K562 (cell line): ENCODE data around the gene VNN1. TPM values are rescaled to one million over a fixed set of nuclear protein-coding genes. Genes with fewer than 3 reads are reported as not detected.

Experiments used
- ATAC-seq: fragments of 200-7000 bp; cut with Tn5 transposase; 3 replicates; pipeline ENCODE4 v1.9.1; 2020; ENCODE audit warnings: moderate library complexity
- BruUV-seq: library from RNA; stranded (reverse); fragments of 400-500 nt; replicated peaks from 2 replicates; lab custom pipeline; 2021; lab: Mats Ljungman, UMichigan
- CTCF ChIA-PET: fragments of 300-600 bp; formaldehyde crosslinking; extraction: SDS; loops from one replicate; lab custom pipeline; 2021; ENCODE audit warnings: low intra/inter-chr PET ratio; lab: Yijun Ruan, JAX
- POLR2A ChIA-PET: fragments of 300-600, 350-650 bp; sonication (Branson Sonifier 250); formaldehyde crosslinking; extraction: SDS; loops from one replicate; lab custom pipeline; 2021; ENCODE audit warnings: antibody characterized with exemption, inconsistent platforms; lab: Yijun Ruan, JAX
- DNase-seq, 4 experiments: peaks; one replicate each; pipeline versions ENCODE4 v3.0.0 to v3.0.0-alpha.2; 2011 to 2018; ENCODE audit warnings: low spot score in 3 of 4, mixed read lengths in 3 of 4; ENCODE audit errors: extremely low read depth in 1 of 4
- FAIRE-seq: peaks from 2 replicates; lab custom pipeline; 2011; peaks lifted over from hg19 to GRCh38; lab: Jason Lieb, UNC
- H2AFZ ChIP-seq: 2 replicates; pipeline ENCODE4 v1.6.0; 2011; ENCODE audit warnings: low read depth, low read length, control low read depth, inconsistent platforms
- H3K27ac ChIP-seq: fragments of 200-600 bp; 3 replicates; pipeline ENCODE4 v1.8.0; 2011; ENCODE audit warnings: low read depth, mild to moderate bottlenecking, control low read depth, inconsistent platforms, low read length, moderate library complexity, mixed read lengths; ENCODE audit errors: extremely low read depth
- H3K27me3 ChIP-seq, 2 experiments: fragments of 300-600 bp in 1 of 2; 2 replicates in 1 of 2; 3 replicates in 1 of 2; pipeline versions ENCODE4 v1.6.0 to v1.8.0; 2011; ENCODE audit warnings: inconsistent platforms in 2 of 2, low read length in 2 of 2, mild to moderate bottlenecking in 1 of 2, mixed read lengths in 1 of 2, moderate library complexity in 1 of 2; ENCODE audit not compliant: control insufficient read depth in 2 of 2, insufficient read depth in 2 of 2
- H3K36me3 ChIP-seq: fragments of 300-600 bp; 3 replicates; pipeline ENCODE4 v1.8.0; 2011; ENCODE audit warnings: mild to moderate bottlenecking, low read length, inconsistent platforms; ENCODE audit not compliant: control insufficient read depth, insufficient read depth
- H3K4me1 ChIP-seq, 2 experiments: fragments of 200-600 bp in 1 of 2; replicated peaks in 1 of 2; 2 replicates in 1 of 2; 3 replicates in 1 of 2; pipeline versions ENCODE4 v1.5.1 to v1.8.0; 2011; ENCODE audit warnings: inconsistent platforms in 2 of 2, low read length in 2 of 2, mild to moderate bottlenecking in 1 of 2, mixed read lengths in 1 of 2, moderate library complexity in 1 of 2; ENCODE audit not compliant: control insufficient read depth in 2 of 2, insufficient read depth in 2 of 2
- H3K4me2 ChIP-seq: 2 replicates; pipeline ENCODE4 v1.6.1; 2011; ENCODE audit warnings: low read length, control low read depth, inconsistent platforms, mixed read lengths; ENCODE audit not compliant: insufficient read depth
- H3K4me3 ChIP-seq: fragments of 200-600 bp; sonication (generic), shearing (Covaris generic); 2 replicates; pipeline ENCODE4 v1.5.1; 2016; ENCODE audit warnings: control low read depth, inconsistent platforms
- H3K79me2 ChIP-seq: fragments of 200-600 bp; 3 replicates; pipeline ENCODE4 v1.8.0; 2011; ENCODE audit warnings: low read length, inconsistent platforms; ENCODE audit not compliant: control insufficient read depth, insufficient read depth
- H3K9ac ChIP-seq, 2 experiments: 2 replicates each; pipeline versions ENCODE4 v1.6.0 to v1.6.1; 2011; ENCODE audit warnings: low read depth in 2 of 2, low read length in 2 of 2, control low read depth in 1 of 2, inconsistent platforms in 1 of 2, mild to moderate bottlenecking in 1 of 2, mixed read lengths in 1 of 2; ENCODE audit not compliant: insufficient read depth in 1 of 2
- H3K9me1 ChIP-seq: one replicate; pipeline ENCODE4 v1.6.0; 2011; ENCODE audit warnings: inconsistent platforms, mild to moderate bottlenecking, low read length, moderate library complexity; ENCODE audit not compliant: control insufficient read depth, insufficient read depth
- H3K9me3 ChIP-seq: replicated peaks from 2 replicates; pipeline ENCODE4 v1.5.1; 2011; ENCODE audit warnings: low read depth, low read length, inconsistent platforms; ENCODE audit not compliant: control insufficient read depth, insufficient read depth
- H4K20me1 ChIP-seq: replicated peaks from 2 replicates; pipeline ENCODE4 v1.6.1; 2011; ENCODE audit warnings: low read length, inconsistent platforms, mixed read lengths; ENCODE audit not compliant: control insufficient read depth, insufficient read depth
- CTCF ChIP-seq, 3 experiments: IDR thresholded peaks in 2 of 3; conservative IDR thresholded peaks in 1 of 3; 2 replicates each; pipeline ENCODE4 v1.5.1; 2011 to 2012; ENCODE audit warnings: low read length in 3 of 3, mild to moderate bottlenecking in 3 of 3, control low read depth in 2 of 3, improper control_type of control experiment in 1 of 3, inconsistent platforms in 1 of 3, low read depth in 1 of 3, mixed read lengths in 1 of 3, moderate library complexity in 1 of 3; ENCODE audit not compliant: insufficient read depth in 2 of 3
- EGR1 ChIP-seq: fragments of 450-650 bp; conservative IDR thresholded peaks from 2 replicates; pipeline ENCODE4 v1.6.1; 2017; ENCODE audit warnings: mild to moderate bottlenecking
- ELF4 ChIP-seq: fragments of 450-650 bp; formaldehyde crosslinking; IDR thresholded peaks from 2 replicates; pipeline ENCODE4 v1.4.0; 2022; ENCODE audit warnings: missing genetic modification characterization
- RAD21 ChIP-seq, 2 experiments: fragments of 250-450 bp in 1 of 2; fragments of 450-650 bp in 1 of 2; sonication (Bioruptor Pico) in 1 of 2; formaldehyde crosslinking in 1 of 2; IDR thresholded peaks in 1 of 2; conservative IDR thresholded peaks in 1 of 2; 2 replicates each; pipeline versions ENCODE4 v1.4.0 to v1.8.0; 2020 to 2022; ENCODE audit warnings: mild to moderate bottlenecking in 2 of 2, moderate library complexity in 1 of 2
- WGBS: fragments of 100-300 bp; shearing (Covaris generic); methylation state at CpG from one replicate; pipeline ENCODE4 v1.1.6; 2016; ENCODE audit warnings: low coverage, mixed read lengths; ENCODE audit not compliant: insufficient coverage; ENCODE audit errors: missing lambda C conversion rate; 5-methylcytosine and 5-hydroxymethylcytosine counted together
- in situ Hi-C: fragments of 300-500 bp; cut with MboI; formaldehyde crosslinking; loops from 4 replicates; pipeline ENCODE4 v1.15.0; 2018; ENCODE audit warnings: inconsistent platforms, mixed read lengths
- intact Hi-C: fragments of 100-400 bp; cut with micrococcal nuclease; formaldehyde crosslinking; loops from 2 replicates; pipeline ENCODE4 v1.14.2; 2022
- polyA plus RNA-seq, 8 experiments: library from polyadenylated mRNA; depleted of rRNA in 4 of 8; stranded (reverse) in 5 of 8; unstranded in 3 of 8; fragments of >200 nt; fragmentation: Nextera tagmentation in 2 of 8; fragmentation: Illumina TruSeq in 1 of 8; extraction: Ambion mirVana in 2 of 8; extraction: Trizol in 1 of 8; gene quantifications; 2 replicates each; pipeline versions ENCODE4 v1.2.1 to v1.2.3, GENCODE V29; 2011 to 2014; ENCODE audit warnings: inconsistent platforms in 1 of 8, missing spikeins in 1 of 8
- total RNA-seq, 7 experiments: library from RNA; depleted of rRNA in 6 of 7; stranded (reverse); fragments of >200 nt in 6 of 7; fragmentation: Illumina TruSeq in 2 of 7; extraction: Trizol in 2 of 7; gene quantifications; 2 replicates each; pipeline versions ENCODE4 v1.2.1 to v1.2.3, GENCODE V29; 2011 to 2021; ENCODE audit warnings: low replicate concordance in 1 of 7
- TF ChIP-seq, protein P1 (sequence below): IDR thresholded peaks from 2 replicates; pipeline ENCODE4 v1.6.1; 2016; ENCODE audit warnings: missing genetic modification characterization, missing compliant biosample characterization
- TF ChIP-seq, protein P2 (sequence below), 2 experiments: fragments of 450-650 bp; formaldehyde crosslinking in 1 of 2; IDR thresholded peaks; 2 replicates each; pipeline versions ENCODE4 v1.4.0 to v1.6.1; 2014 to 2020; ENCODE audit warnings: mild to moderate bottlenecking in 2 of 2, borderline replicate concordance in 1 of 2, low read depth in 1 of 2

The VNN1 gene
- total and polyA plus RNA-seq, 9 of the 15 experiments (the other 6 are each of a cell fraction or from before 2014, with no cell fraction given), result not detected

DNA sequence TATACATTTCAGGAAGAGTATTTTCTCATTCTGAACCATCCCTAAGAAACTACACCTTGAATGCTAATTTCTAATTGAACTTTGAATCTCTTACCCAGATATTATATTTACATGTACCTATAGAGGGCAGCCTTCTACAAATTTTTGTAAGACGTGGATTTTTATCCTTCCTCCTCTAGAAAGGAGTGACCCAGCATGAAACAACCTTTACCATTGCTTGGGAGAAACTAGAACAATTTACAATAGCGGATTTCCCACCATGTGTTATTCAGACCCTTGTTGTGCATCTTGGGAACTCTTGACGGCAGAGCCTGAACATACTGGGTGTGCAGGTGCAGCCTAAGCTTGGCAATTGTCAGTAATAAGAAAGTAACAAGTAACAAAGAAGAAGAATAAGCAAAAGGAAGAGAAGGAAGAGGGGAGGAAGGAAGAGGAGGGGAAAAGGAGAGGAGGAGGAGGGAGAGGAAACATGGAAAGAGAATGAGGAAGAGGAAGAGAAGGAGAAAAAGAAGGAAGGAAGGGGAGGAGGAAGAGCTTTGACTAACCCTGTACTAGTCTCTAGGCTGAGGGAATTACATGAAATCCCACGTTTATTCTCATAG, 44.1 kb downstream of the VNN1 start:
- DNase-seq, result peak in 2 of 4 experiments; percentile 10 to 16
- no peak overlapping the region for H3K9ac ChIP-seq
- no peak for FAIRE-seq
- H3K4me3 ChIP-seq, result no peak overlapping the region
- H3K9me3 ChIP-seq, result no peaks in the 10 kb centered on the region
- ChIA-PET POLR2A (no interaction called here), CTCF (interaction anchor here (0.6 to 1.8 kb wide), 9 partner anchors 25 to 883 kb away, joined by 3 to 8 read pairs (median 4); no protein-coding TSS in a partner anchor)
- no peak overlapping the region for H2AFZ ChIP-seq
- no peaks in the 10 kb centered on the region; a peak in 2 of 5 replicates for H3K4me1 ChIP-seq
- TF ChIP-seq, protein P1, sequence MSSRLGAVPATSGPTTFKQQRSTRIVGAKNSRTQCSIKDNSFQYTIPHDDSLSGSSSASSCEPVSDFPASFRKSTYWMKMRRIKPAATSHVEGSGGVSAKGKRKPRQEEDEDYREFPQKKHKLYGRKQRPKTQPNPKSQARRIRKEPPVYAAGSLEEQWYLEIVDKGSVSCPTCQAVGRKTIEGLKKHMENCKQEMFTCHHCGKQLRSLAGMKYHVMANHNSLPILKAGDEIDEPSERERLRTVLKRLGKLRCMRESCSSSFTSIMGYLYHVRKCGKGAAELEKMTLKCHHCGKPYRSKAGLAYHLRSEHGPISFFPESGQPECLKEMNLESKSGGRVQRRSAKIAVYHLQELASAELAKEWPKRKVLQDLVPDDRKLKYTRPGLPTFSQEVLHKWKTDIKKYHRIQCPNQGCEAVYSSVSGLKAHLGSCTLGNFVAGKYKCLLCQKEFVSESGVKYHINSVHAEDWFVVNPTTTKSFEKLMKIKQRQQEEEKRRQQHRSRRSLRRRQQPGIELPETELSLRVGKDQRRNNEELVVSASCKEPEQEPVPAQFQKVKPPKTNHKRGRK (tag), result peak; percentile 83
- TF ChIP-seq, protein P2, sequence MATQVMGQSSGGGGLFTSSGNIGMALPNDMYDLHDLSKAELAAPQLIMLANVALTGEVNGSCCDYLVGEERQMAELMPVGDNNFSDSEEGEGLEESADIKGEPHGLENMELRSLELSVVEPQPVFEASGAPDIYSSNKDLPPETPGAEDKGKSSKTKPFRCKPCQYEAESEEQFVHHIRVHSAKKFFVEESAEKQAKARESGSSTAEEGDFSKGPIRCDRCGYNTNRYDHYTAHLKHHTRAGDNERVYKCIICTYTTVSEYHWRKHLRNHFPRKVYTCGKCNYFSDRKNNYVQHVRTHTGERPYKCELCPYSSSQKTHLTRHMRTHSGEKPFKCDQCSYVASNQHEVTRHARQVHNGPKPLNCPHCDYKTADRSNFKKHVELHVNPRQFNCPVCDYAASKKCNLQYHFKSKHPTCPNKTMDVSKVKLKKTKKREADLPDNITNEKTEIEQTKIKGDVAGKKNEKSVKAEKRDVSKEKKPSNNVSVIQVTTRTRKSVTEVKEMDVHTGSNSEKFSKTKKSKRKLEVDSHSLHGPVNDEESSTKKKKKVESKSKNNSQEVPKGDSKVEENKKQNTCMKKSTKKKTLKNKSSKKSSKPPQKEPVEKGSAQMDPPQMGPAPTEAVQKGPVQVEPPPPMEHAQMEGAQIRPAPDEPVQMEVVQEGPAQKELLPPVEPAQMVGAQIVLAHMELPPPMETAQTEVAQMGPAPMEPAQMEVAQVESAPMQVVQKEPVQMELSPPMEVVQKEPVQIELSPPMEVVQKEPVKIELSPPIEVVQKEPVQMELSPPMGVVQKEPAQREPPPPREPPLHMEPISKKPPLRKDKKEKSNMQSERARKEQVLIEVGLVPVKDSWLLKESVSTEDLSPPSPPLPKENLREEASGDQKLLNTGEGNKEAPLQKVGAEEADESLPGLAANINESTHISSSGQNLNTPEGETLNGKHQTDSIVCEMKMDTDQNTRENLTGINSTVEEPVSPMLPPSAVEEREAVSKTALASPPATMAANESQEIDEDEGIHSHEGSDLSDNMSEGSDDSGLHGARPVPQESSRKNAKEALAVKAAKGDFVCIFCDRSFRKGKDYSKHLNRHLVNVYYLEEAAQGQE (IDR thresholded peaks at IDR 0.05; ENCODE audit: borderline replicate concordance), result peak; percentile 27; the same call in 1 of the 2 replicates
- TF ChIP-seq, protein P2 (CRISPR knock-in tag; IDR thresholded peaks at IDR 0.05; ENCODE audit: low read depth), result no peak
- no peak for TF ChIP-seq EGR1
- TF ChIP-seq RAD21 (CRISPR knock-in tag; conservative IDR thresholded peaks at IDR 0.05 in 1 of 2, IDR thresholded peaks at IDR 0.05 in 1 of 2), result peak; percentile 57 to 68
- peak; percentile 33 to 67 (median 45); a peak in 4 of 6 replicates for TF ChIP-seq CTCF (IDR thresholded peaks at IDR 0.05 in 2 of 3, conservative IDR thresholded peaks at IDR 0.05 in 1 of 3; ENCODE audit: insufficient read depth in 2 of 3, low read depth in 1 of 3, low read length in 3 of 3)
- peak; percentile 19; the same call in 1 of the 2 replicates for TF ChIP-seq ELF4
- no peaks in the 10 kb centered on the region for H3K79me2 ChIP-seq
- H3K36me3 ChIP-seq, result no peaks in the 10 kb centered on the region
- intact Hi-C loops (loop anchor here (1.0 to 10.0 kb wide), 7 partner anchors 48 to 875 kb away; no protein-coding TSS in a partner anchor), in situ Hi-C loops (no loop called here)
- H3K27me3 ChIP-seq, result no peaks in the 10 kb centered on the region
- no peak overlapping the region for H3K4me2 ChIP-seq
- no peak overlapping the region for H3K27ac ChIP-seq
- no TSS peak for BruUV-seq
- no peaks in the 10 kb centered on the region for H3K9me1 ChIP-seq
- no peaks in the 10 kb centered on the region for H4K20me1 ChIP-seq
- ATAC-seq, result peak; percentile 77
- WGBS, result 0% methylated on average over 4 of the region's 4 CpGs
